ENCODE results near the gene ANXA4.
"Not testable (repeated sequence)": the region's sequence is repeated elsewhere in the genome, so short reads cannot be mapped to it uniquely, and the experiment has no call there.

ANXA4 gene

GRCh38 chr2:69770193-69770702 lies 28.3 kb downstream of the ANXA4 start:
- Histone ChIP-seq H3K9me3 (ENCODE audit: control insufficient read depth, insufficient read depth, low read length) (no peaks in the 10 kb centered on the region), H3K36me3 (ENCODE audit: control insufficient read depth, insufficient read depth, low read length) (no peaks in the 10 kb centered on the region), H3K27ac (ENCODE audit: low read depth, low read length) (no peak overlapping the region), H3K27me3 (ENCODE audit: control insufficient read depth, insufficient read depth, low read length) (no peaks in the 10 kb centered on the region), H3K9ac (ENCODE audit: low read depth, low read length) (no peak overlapping the region), H3K4me1 (ENCODE audit: control insufficient read depth, insufficient read depth, low read length) (peaks cover 25% of the 10 kb centered on the region), H3K4me3 (ENCODE audit: low read depth, low read length) (no peak overlapping the region)

GRCh38 chr2:69770747-69771146 lies 28.8 kb downstream of the ANXA4 start:
- no peak overlapping the region for H3K4me3 ChIP-seq (ENCODE audit: low read depth, low read length)
- no peaks in the 10 kb centered on the region for H3K9me3 ChIP-seq (ENCODE audit: control insufficient read depth, insufficient read depth, low read length)
- H3K36me3 ChIP-seq (ENCODE audit: control insufficient read depth, insufficient read depth, low read length), result no peaks in the 10 kb centered on the region
- H3K27me3 ChIP-seq (ENCODE audit: control insufficient read depth, insufficient read depth, low read length), result no peaks in the 10 kb centered on the region
- no peak overlapping the region for H3K27ac ChIP-seq (ENCODE audit: low read depth, low read length)
- H3K9ac ChIP-seq (ENCODE audit: low read depth, low read length), result no peak overlapping the region
- H3K4me1 ChIP-seq (ENCODE audit: control insufficient read depth, insufficient read depth, low read length), result peaks cover 29% of the 10 kb centered on the region

GRCh38 chr2:69771461-69771860 lies 29.5 kb downstream of the ANXA4 start:
- no peak overlapping the region for H3K9ac ChIP-seq (ENCODE audit: low read depth, low read length)
- H3K4me3 ChIP-seq (ENCODE audit: low read depth, low read length), result no peak overlapping the region
- no peaks in the 10 kb centered on the region for H3K27me3 ChIP-seq (ENCODE audit: control insufficient read depth, insufficient read depth, low read length)
- H3K36me3 ChIP-seq (ENCODE audit: control insufficient read depth, insufficient read depth, low read length), result no peaks in the 10 kb centered on the region
- H3K4me1 ChIP-seq (ENCODE audit: control insufficient read depth, insufficient read depth, low read length), result peaks cover 30% of the 10 kb centered on the region
- H3K27ac ChIP-seq (ENCODE audit: low read depth, low read length), result no peak overlapping the region
- H3K9me3 ChIP-seq (ENCODE audit: control insufficient read depth, insufficient read depth, low read length), result no peaks in the 10 kb centered on the region

- H3K4me1 ChIP-seq (ENCODE audit: control insufficient read depth, insufficient read depth, low read length), result peaks cover 46% of the 10 kb centered on the region
Measured at GRCh38 chr2:69773206-69773605, 31.3 kb downstream of the ANXA4 start.

GRCh38 chr2:69774258-69774983 lies 32.5 kb downstream of the ANXA4 start:
- H3K4me3 ChIP-seq (ENCODE audit: low read depth, low read length); H3K27me3 ChIP-seq (ENCODE audit: control insufficient read depth, insufficient read depth, low read length); H3K9me3 ChIP-seq (ENCODE audit: control insufficient read depth, insufficient read depth, low read length); H3K27ac ChIP-seq (ENCODE audit: low read depth, low read length); H3K36me3 ChIP-seq (ENCODE audit: control insufficient read depth, insufficient read depth, low read length); H3K9ac ChIP-seq (ENCODE audit: low read depth, low read length): not testable (repeated sequence)
- peaks cover 46% of the 10 kb centered on the region for H3K4me1 ChIP-seq (ENCODE audit: control insufficient read depth, insufficient read depth, low read length)

More at GRCh38 chr2:69773206-69773605, 31.3 kb downstream of the ANXA4 start:
- Histone ChIP-seq H3K4me3 (ENCODE audit: low read depth, low read length) (no peak overlapping the region), H3K27ac (ENCODE audit: low read depth, low read length) (no peak overlapping the region), H3K9ac (ENCODE audit: low read depth, low read length) (no peak overlapping the region), H3K9me3 (ENCODE audit: control insufficient read depth, insufficient read depth, low read length) (no peaks in the 10 kb centered on the region), H3K36me3 (ENCODE audit: control insufficient read depth, insufficient read depth, low read length) (no peaks in the 10 kb centered on the region), H3K27me3 (ENCODE audit: control insufficient read depth, insufficient read depth, low read length) (no peaks in the 10 kb centered on the region)

- H3K4me1 ChIP-seq (ENCODE audit: control insufficient read depth, insufficient read depth, low read length), result peaks cover 46% of the 10 kb centered on the region
- H3K27ac ChIP-seq (ENCODE audit: low read depth, low read length), result no peak overlapping the region
- no peaks in the 10 kb centered on the region for H3K9me3 ChIP-seq (ENCODE audit: control insufficient read depth, insufficient read depth, low read length)
- no peak overlapping the region for H3K4me3 ChIP-seq (ENCODE audit: low read depth, low read length)
- no peak overlapping the region for H3K9ac ChIP-seq (ENCODE audit: low read depth, low read length)
- H3K36me3 ChIP-seq (ENCODE audit: control insufficient read depth, insufficient read depth, low read length), result no peaks in the 10 kb centered on the region
- no peaks in the 10 kb centered on the region for H3K27me3 ChIP-seq (ENCODE audit: control insufficient read depth, insufficient read depth, low read length)
Measured at GRCh38 chr2:69774984-69775982, 33.3 kb downstream of the ANXA4 start.

- no peaks in the 10 kb centered on the region for H3K9me3 ChIP-seq (ENCODE audit: control insufficient read depth, insufficient read depth, low read length)
- no peak overlapping the region; the same call in 1 of the 2 replicates for H3K4me3 ChIP-seq (ENCODE audit: low read depth, low read length)
- no peaks in the 10 kb centered on the region for H3K27me3 ChIP-seq (ENCODE audit: control insufficient read depth, insufficient read depth, low read length)
- no peaks in the 10 kb centered on the region for H3K36me3 ChIP-seq (ENCODE audit: control insufficient read depth, insufficient read depth, low read length)
- H3K27ac ChIP-seq (ENCODE audit: low read depth, low read length), result peak overlapping the region; percentile 15
- H3K9ac ChIP-seq (ENCODE audit: low read depth, low read length), result peak overlapping the region; percentile 2; the same call in 1 of the 2 replicates
- peaks cover 53% of the 10 kb centered on the region for H3K4me1 ChIP-seq (ENCODE audit: control insufficient read depth, insufficient read depth, low read length)
Measured at GRCh38 chr2:69776886-69777785, 35.2 kb downstream of the ANXA4 start.

- H3K27me3 ChIP-seq (ENCODE audit: control insufficient read depth, insufficient read depth, low read length), result no peaks in the 10 kb centered on the region
Measured at GRCh38 chr2:69777786-69778105, 35.8 kb downstream of the ANXA4 start.

GRCh38 chr2:69779258-69780001 lies 37.5 kb downstream of the ANXA4 start:
- H3K4me3 ChIP-seq (ENCODE audit: low read depth, low read length), result no peak overlapping the region
- H3K4me1 ChIP-seq (ENCODE audit: control insufficient read depth, insufficient read depth, low read length), result peaks cover 46% of the 10 kb centered on the region
- no peaks in the 10 kb centered on the region for H3K9me3 ChIP-seq (ENCODE audit: control insufficient read depth, insufficient read depth, low read length)
- no peaks in the 10 kb centered on the region for H3K36me3 ChIP-seq (ENCODE audit: control insufficient read depth, insufficient read depth, low read length)
- H3K9ac ChIP-seq (ENCODE audit: low read depth, low read length), result no peak overlapping the region
- no peaks in the 10 kb centered on the region for H3K27me3 ChIP-seq (ENCODE audit: control insufficient read depth, insufficient read depth, low read length)
- H3K27ac ChIP-seq (ENCODE audit: low read depth, low read length), result no peak overlapping the region

More at GRCh38 chr2:69777786-69778105, 35.8 kb downstream of the ANXA4 start:
- Histone ChIP-seq H3K4me1 (ENCODE audit: control insufficient read depth, insufficient read depth, low read length) (peaks cover 51% of the 10 kb centered on the region), H3K9me3 (ENCODE audit: control insufficient read depth, insufficient read depth, low read length) (no peaks in the 10 kb centered on the region), H3K27ac (ENCODE audit: low read depth, low read length) (peak overlapping the region; percentile 15), H3K4me3 (ENCODE audit: low read depth, low read length) (no peak overlapping the region; the same call in 1 of the 2 replicates), H3K36me3 (ENCODE audit: control insufficient read depth, insufficient read depth, low read length) (no peaks in the 10 kb centered on the region), H3K9ac (ENCODE audit: low read depth, low read length) (peak overlapping the region; percentile 2; the same call in 1 of the 2 replicates)

- H3K9ac ChIP-seq (ENCODE audit: low read depth, low read length), result no peak overlapping the region
- H3K4me3 ChIP-seq (ENCODE audit: low read depth, low read length), result no peak overlapping the region
- no peaks in the 10 kb centered on the region for H3K36me3 ChIP-seq (ENCODE audit: control insufficient read depth, insufficient read depth, low read length)
- no peaks in the 10 kb centered on the region for H3K27me3 ChIP-seq (ENCODE audit: control insufficient read depth, insufficient read depth, low read length)
- H3K9me3 ChIP-seq (ENCODE audit: control insufficient read depth, insufficient read depth, low read length), result no peaks in the 10 kb centered on the region
- no peak overlapping the region for H3K27ac ChIP-seq (ENCODE audit: low read depth, low read length)
- H3K4me1 ChIP-seq (ENCODE audit: control insufficient read depth, insufficient read depth, low read length), result peaks cover 34% of the 10 kb centered on the region
Measured at GRCh38 chr2:69780921-69781320, 39.0 kb downstream of the ANXA4 start.
